Measurements from ENCODE around the gene UCHL3. TPM values are rescaled to one million over a fixed set of nuclear protein-coding genes. Genes with fewer than 3 reads are reported as not detected.

UCHL3 gene
- total and polyA plus RNA-seq, 2 experiments from 2014 or later = 42.8 to 116 TPM

- Histone ChIP-seq H3K4me1 (ENCODE audit: insufficient read depth) (0 out of 2 replicates have a peak, but pooled peaks cover 7% of the 10 kb centered on the region), H4K20me1 (ENCODE audit: insufficient read depth) (no peaks in the 10 kb centered on the region), H3K9me3 (ENCODE audit: low read depth) (no peaks in the 10 kb centered on the region), H3K79me2 (ENCODE audit: insufficient read depth) (peaks cover 46% of the 10 kb centered on the region), H3K9me2 (ENCODE audit: insufficient read depth) (no peaks in the 10 kb centered on the region), H3K36me3 (ENCODE audit: low read depth) (peaks cover 12% of the 10 kb centered on the region), H3K9ac (no peak overlapping the region), H3K27ac (no peak overlapping the region), H3K4me3 (no peak overlapping the region), H3K27me3 (replicated peaks; ENCODE audit: insufficient read depth) (no peaks in the 10 kb centered on the region), H3K4me2 (ENCODE audit: unreplicated experiment) (no peak overlapping the region), H3F3A (ENCODE audit: insufficient read depth) (no peaks in the 10 kb centered on the region), H2AFZ (no peak overlapping the region)
- in situ Hi-C loops (cut with MboI) = loop anchor here (10.0 kb wide), 1 partner anchor 183 kb away; no protein-coding TSS in a partner anchor
- no peak for TF ChIP-seq EZH2 (IDR thresholded peaks at IDR 0.05; ENCODE audit: insufficient read depth, poor library complexity, severe bottlenecking)
- no peak for TF ChIP-seq EZH2phosphoT487 (IDR thresholded peaks at IDR 0.05; ENCODE audit: insufficient read depth, low read depth)
- no peak for DNase-seq
- 50 to 57% methylated on average over 2 of the region's 2 CpGs for WGBS, 2 experiments (ENCODE audit: low coverage in 1 of 2, low lambda C conversion rate in 2 of 2, missing lambda C conversion rate in 2 of 2)
Measured at GRCh38 chr13:75558145-75558840, 8.7 kb downstream of the UCHL3 start.

- in situ Hi-C loops (cut with MboI) = no loop called here
Measured at GRCh38 chr13:75566658-75567057, 17.1 kb downstream of the UCHL3 start.

GRCh38 chr13:75569576-75569975 lies 20.0 kb downstream of the UCHL3 start:
- 100% methylated on average over 1 of the region's 1 CpG for WGBS, 2 experiments (ENCODE audit: low coverage in 1 of 2, low lambda C conversion rate in 2 of 2, missing lambda C conversion rate in 2 of 2)
- Histone ChIP-seq H3K9me2 (ENCODE audit: insufficient read depth) (no peaks in the 10 kb centered on the region), H3K9ac (no peak overlapping the region), H3F3A (ENCODE audit: insufficient read depth) (no peaks in the 10 kb centered on the region), H3K27ac (no peak overlapping the region), H2AFZ (no peak overlapping the region), H3K4me3 (no peak overlapping the region), H3K36me3 (ENCODE audit: low read depth) (peaks cover 18% of the 10 kb centered on the region), H3K79me2 (ENCODE audit: insufficient read depth) (peaks cover 3% of the 10 kb centered on the region; the same call in 1 of the 2 replicates), H4K20me1 (ENCODE audit: insufficient read depth) (no peaks in the 10 kb centered on the region), H3K27me3 (replicated peaks; ENCODE audit: insufficient read depth) (no peaks in the 10 kb centered on the region), H3K4me1 (ENCODE audit: insufficient read depth) (peaks cover 14% of the 10 kb centered on the region), H3K9me3 (ENCODE audit: low read depth) (no peaks in the 10 kb centered on the region), H3K4me2 (ENCODE audit: unreplicated experiment) (no peak overlapping the region)
- TF ChIP-seq EZH2phosphoT487 (IDR thresholded peaks at IDR 0.05; ENCODE audit: insufficient read depth, low read depth) (no peak), EZH2 (IDR thresholded peaks at IDR 0.05; ENCODE audit: insufficient read depth, poor library complexity, severe bottlenecking) (no peak)
- in situ Hi-C loops (cut with MboI) = no loop called here
- DNase-seq = no peak

More at GRCh38 chr13:75566658-75567057, 17.1 kb downstream of the UCHL3 start:
- H3K9ac ChIP-seq = no peak overlapping the region
- no peaks in the 10 kb centered on the region for H3F3A ChIP-seq (ENCODE audit: insufficient read depth)
- DNase-seq = peak; percentile 70
- no peaks in the 10 kb centered on the region for H3K9me3 ChIP-seq (ENCODE audit: low read depth)
- H3K27me3 ChIP-seq (replicated peaks; ENCODE audit: insufficient read depth) = no peaks in the 10 kb centered on the region
- H3K79me2 ChIP-seq (ENCODE audit: insufficient read depth) = 0 out of 2 replicates have a peak, but pooled peaks cover 3% of the 10 kb centered on the region
- peaks cover 10% of the 10 kb centered on the region for H3K36me3 ChIP-seq (ENCODE audit: low read depth)
- H3K27ac ChIP-seq = no peak overlapping the region
- peaks cover 14% of the 10 kb centered on the region for H3K4me1 ChIP-seq (ENCODE audit: insufficient read depth)
- H2AFZ ChIP-seq = no peak overlapping the region
- no peaks in the 10 kb centered on the region for H4K20me1 ChIP-seq (ENCODE audit: insufficient read depth)
- TF ChIP-seq EZH2 (IDR thresholded peaks at IDR 0.05; ENCODE audit: insufficient read depth, poor library complexity, severe bottlenecking) (no peak), EZH2phosphoT487 (IDR thresholded peaks at IDR 0.05; ENCODE audit: insufficient read depth, low read depth) (no peak)
- H3K4me3 ChIP-seq = no peak overlapping the region
- no peaks in the 10 kb centered on the region for H3K9me2 ChIP-seq (ENCODE audit: insufficient read depth)
- no peak overlapping the region for H3K4me2 ChIP-seq (ENCODE audit: unreplicated experiment)

- peaks cover 8% of the 10 kb centered on the region for H3K36me3 ChIP-seq (ENCODE audit: low read depth)
- peaks cover 20% of the 10 kb centered on the region; the same call in 1 of the 2 replicates for H3K79me2 ChIP-seq (ENCODE audit: insufficient read depth)
- in situ Hi-C loops (cut with MboI) = no loop called here
- peaks cover 10% of the 10 kb centered on the region; the same call in 1 of the 2 replicates for H3K4me1 ChIP-seq (ENCODE audit: insufficient read depth)
- 95% methylated on average over 3 of the region's 3 CpGs for WGBS, 2 experiments (ENCODE audit: low coverage in 1 of 2, low lambda C conversion rate in 2 of 2, missing lambda C conversion rate in 2 of 2)
- H3K9me3 ChIP-seq (ENCODE audit: low read depth) = no peaks in the 10 kb centered on the region
- H2AFZ ChIP-seq = no peak overlapping the region
- no peaks in the 10 kb centered on the region for H3K9me2 ChIP-seq (ENCODE audit: insufficient read depth)
- H3K4me2 ChIP-seq (ENCODE audit: unreplicated experiment) = no peak overlapping the region
- no peak for TF ChIP-seq EZH2 (IDR thresholded peaks at IDR 0.05; ENCODE audit: insufficient read depth, poor library complexity, severe bottlenecking)
- no peak for TF ChIP-seq EZH2phosphoT487 (IDR thresholded peaks at IDR 0.05; ENCODE audit: insufficient read depth, low read depth)
- no peak overlapping the region for H3K4me3 ChIP-seq
- H3K27ac ChIP-seq = no peak overlapping the region
- H3F3A ChIP-seq (ENCODE audit: insufficient read depth) = no peaks in the 10 kb centered on the region
- DNase-seq = no peak
- H4K20me1 ChIP-seq (ENCODE audit: insufficient read depth) = no peaks in the 10 kb centered on the region
- H3K9ac ChIP-seq = no peak overlapping the region
- no peaks in the 10 kb centered on the region for H3K27me3 ChIP-seq (replicated peaks; ENCODE audit: insufficient read depth)
Measured at GRCh38 chr13:75579529-75579928, 29.9 kb downstream of the UCHL3 start.
